ENCODE measurements around the gene NCMAP.
"Not testable (repeated sequence)": the region's sequence is repeated elsewhere in the genome, so short reads cannot be mapped to it uniquely, and the experiment has no call there.

The NCMAP gene, protein sequence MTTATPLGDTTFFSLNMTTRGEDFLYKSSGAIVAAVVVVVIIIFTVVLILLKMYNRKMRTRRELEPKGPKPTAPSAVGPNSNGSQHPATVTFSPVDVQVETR

DNA sequence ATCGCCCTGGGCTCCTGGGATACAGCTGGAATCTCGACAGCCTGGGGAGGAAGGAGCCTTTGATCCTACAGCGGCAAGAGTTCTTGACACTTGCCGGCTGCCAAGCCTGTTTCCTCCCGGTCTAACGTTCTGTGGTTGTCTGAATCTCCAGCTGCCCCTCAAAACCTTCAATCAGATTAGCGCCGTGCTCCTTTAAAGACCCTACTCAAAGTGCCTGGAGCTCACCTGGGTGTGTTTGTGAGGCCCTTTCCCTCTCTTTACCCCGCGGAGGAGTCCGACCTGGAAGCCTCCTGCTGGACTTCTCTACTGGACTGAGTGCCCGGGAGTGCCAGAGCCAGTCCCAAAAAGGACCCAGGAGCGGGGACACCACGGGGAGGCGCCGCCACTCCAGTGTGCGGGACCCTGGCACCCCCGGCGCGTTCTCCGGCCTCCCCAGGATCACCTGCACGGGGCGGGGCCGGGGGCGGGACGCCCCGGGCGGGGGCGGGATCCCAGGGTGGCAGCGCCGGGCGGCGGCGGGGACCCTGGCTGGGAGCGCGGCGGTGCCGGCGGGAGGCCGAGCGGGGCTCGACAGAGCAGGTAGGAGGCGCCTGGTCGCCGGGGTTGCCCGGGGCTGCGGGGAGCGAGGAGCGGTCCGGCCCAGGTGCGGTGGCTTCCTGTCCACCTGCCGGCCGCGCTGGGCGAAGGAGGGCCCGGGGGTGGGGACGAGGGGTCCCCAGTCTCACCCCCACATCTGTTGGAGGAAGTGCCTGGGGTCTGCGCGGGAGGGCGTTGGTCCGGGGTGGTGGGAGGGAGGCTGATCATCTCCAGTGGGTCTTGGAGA lies at the start of gene NCMAP:
Gene NCMAP (plus strand): TSS at position 497 of the 823 bp plus-strand sequence. CDS start 39,344 bp downstream, outside the sequence.
- peak; percentile 59 for DNase-seq

- DNase-seq, result no peak
Measured at GRCh38 chr1:24506691-24507381, 49.1 kb upstream of the NCMAP start.

- no peak for DNase-seq
Measured at GRCh38 chr1:24507405-24507804, 48.5 kb upstream of the NCMAP start.

DNA sequence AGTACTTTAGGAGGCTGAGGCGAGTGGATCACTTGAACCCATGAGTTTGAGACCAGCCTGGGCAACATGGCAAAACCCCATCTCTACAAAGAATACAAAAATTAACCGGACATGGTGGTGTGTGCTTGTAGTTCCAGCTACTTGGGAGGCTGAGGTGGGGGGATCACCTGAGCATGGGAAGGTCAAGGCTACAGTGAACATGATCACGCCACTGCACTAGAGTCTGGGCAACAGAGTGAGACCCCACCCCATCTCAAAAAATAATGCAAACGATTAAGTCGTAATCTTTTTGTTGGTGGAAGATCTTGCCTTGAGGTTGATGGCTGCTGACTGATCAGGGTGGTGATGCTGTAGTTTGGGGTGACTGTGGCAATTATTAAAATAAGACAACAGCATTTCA lies 47.0 kb upstream of the NCMAP start:
- DNase-seq, result no peak

GRCh38 chr1:24513706-24514105 lies 42.2 kb upstream of the NCMAP start:
- DNase-seq, result no peak

- DNase-seq, result no peak
Measured at GRCh38 chr1:24514946-24515345, 40.9 kb upstream of the NCMAP start.

GRCh38 chr1:24515671-24516209 lies 40.1 kb upstream of the NCMAP start:
- not testable (repeated sequence) for DNase-seq

DNA sequence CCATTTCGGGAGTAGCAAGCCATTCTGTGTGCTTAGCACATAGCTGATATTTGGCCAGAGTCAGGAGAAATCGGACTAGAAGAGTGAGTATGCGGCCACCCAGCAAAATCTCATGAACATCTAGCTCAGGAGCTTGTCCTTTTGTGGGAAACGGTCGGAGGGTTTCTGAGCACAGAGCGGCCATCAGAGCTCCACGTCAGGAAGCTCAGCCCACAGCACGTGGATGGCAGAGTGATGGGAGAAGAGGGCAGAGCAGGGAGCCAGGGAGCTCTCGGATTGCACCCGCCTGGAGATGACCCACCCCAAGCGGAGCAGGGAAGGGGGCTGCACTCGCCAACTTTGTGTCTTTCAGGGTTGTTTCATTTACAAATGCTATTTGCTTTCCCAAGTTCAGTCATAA lies 39.4 kb upstream of the NCMAP start:
- DNase-seq, result no peak

DNA sequence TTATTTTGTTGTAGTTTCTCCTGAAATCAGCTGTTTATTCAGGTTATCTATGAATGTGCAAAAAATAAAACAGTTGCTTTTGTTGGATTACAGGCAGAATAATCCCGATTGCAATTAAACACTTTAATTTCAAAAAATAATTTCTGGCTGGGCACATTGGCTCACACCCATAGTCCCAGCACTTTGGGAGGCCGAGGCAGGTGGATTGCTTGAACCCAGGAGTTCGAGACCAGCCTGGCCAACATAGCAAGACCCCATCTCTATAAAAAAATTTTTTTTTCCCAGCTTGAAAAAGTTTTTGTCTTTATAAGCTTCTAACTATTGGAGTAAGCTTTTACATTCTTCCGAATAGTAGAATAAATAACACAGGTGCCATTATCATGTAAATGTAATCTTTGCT lies 38.0 kb upstream of the NCMAP start:
- no peak for DNase-seq

GRCh38 chr1:24520282-24520681 lies 35.6 kb upstream of the NCMAP start:
- DNase-seq, result not testable (repeated sequence)

- no peak for DNase-seq
Measured at GRCh38 chr1:24525606-24526005, 30.3 kb upstream of the NCMAP start.

- no peak for DNase-seq
Measured at GRCh38 chr1:24526045-24526444, 29.8 kb upstream of the NCMAP start.

- no peak for DNase-seq
Measured at GRCh38 chr1:24526940-24527542, 28.8 kb upstream of the NCMAP start.

DNA sequence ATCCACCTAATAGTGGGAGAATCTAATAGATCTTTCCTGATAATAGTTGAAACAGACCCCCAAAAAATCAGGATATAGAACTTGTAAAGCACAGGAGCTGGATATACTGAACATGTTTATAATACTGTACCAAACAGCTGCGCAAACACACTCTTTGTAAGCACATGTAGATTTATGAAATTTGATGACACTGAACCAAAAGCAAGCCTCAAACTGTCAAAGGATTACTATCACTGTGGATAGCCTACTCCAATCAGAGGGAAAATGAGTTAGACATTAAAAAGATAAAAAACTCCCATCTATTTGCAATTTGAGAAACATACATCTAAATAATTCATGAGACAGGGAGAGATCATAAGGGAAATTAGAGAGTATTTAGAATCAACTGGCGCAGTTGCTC lies 27.1 kb upstream of the NCMAP start:
- peak; percentile 69 for DNase-seq

DNA sequence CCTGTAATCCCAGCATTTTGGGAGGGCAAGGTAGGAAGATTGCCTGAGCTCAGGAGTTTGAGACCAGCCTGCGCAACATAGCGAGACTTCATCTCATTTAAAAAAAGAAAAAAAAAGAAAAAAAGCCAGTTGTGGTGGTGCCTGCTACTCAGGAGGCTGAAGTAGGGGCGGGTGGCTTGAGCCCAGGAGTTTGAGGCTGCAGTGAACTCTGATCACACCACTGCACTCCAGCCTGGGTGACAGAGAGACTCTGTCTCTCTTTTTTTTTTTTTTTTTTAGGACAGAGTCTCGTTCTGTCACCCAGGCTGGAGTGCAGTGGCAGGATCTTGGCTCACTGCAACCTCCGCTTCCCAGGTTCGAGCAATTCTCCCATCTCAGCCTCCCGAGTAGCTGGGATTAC lies 26.6 kb upstream of the NCMAP start:
- DNase-seq, result not testable (repeated sequence)

DNA sequence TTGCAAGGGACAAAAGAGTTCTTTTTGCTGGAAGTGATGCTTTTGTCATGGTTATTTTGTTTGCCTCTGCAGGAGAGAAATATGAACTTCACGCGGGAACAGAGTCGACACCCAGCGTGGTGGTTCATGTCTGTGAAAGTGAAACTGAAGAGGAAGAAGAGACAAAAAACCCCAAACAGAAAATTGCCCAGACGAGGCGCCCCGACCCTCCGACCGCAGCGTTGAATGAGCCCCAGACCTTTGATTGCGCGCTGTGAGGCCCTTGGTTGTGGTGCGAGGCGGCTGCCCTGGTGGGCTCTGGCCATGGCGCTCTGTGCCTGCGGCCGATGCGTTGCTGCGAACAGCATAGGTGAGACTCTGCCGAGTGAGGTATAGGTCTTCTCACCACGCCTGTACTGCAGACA lies 20.9 kb upstream of the NCMAP start:
- no peak for DNase-seq

GRCh38 chr1:24535778-24536177 lies 20.1 kb upstream of the NCMAP start:
- no peak for DNase-seq

DNA sequence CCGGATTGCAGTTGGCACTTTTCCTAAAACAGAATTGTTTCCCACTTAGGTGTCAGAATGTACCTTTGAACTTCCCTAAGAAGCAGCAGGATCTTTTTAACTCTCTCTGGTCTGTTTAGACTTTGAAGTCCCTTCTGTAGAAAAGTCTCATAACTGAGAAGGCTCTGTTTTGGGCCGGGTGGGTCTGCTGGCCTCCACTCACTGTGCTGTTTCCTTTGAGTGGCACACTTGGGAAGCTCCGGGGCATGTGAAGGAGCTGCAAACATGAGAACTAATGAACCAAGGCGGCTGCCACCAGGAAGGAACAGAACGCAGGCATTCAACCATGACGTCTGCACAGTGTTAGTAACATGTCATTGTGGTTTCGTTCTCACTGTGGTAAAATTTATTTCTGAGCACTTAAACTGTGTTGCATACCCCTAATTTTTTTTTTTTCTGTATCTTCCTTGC lies 19.5 kb upstream of the NCMAP start:
- DNase-seq, result peak; percentile 72

- no peak for DNase-seq
Measured at GRCh38 chr1:24540051-24540905, 15.6 kb upstream of the NCMAP start.

- DNase-seq, result peak; percentile 34
Measured at GRCh38 chr1:24540906-24541710, 14.8 kb upstream of the NCMAP start.

DNA sequence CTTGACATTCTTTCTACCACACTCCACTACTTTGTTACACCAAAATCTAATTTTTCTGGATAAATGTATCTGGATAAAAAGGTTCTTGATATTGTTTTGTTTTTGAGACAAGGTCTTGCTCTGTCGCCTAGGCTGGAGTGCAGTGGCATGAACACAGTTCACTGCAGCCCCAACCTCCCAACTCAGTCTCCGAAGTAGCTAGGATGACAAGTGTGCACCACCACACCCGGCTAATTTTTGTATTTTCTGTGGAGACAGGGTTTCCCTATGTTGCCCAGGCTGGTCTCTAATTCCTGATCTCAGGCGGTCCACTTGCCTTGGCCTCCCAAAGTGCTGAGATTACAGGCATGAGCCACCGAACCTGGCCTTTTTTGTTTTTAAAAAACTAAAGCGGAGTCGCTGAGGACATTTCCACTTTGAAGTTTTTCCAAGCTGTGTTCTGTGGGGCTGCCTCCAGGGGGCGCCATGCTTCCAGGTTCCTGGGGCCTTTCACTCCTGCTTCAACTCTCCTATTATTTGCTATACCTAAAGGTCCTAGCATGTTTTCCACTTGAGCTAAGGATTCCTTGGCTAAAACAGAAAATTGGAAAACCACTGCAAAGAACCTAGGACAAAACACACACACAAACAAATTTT lies 14.1 kb upstream of the NCMAP start:
- DNase-seq, result no peak

Data from NCI-H510A treated with DMSO at 0.1 percent for 48 hours (cell line).